COLO829 (cell line): Measurements from ENCODE around the gene STAT3.
"Not testable (repeated sequence)": the region's sequence is repeated elsewhere in the genome, so short reads cannot be mapped to it uniquely, and the experiment has no call there.

Source experiments
- DNase-seq: peaks from one replicate; pipeline ENCODE4 v3.0.0; 2012; ENCODE audit warnings: low spot score

Gene STAT3

GRCh38 chr17:42346481-42346880 lies 41.8 kb downstream of the STAT3 start:
- DNase-seq: no peak

- DNase-seq: no peak
These were observed 42.7 kb downstream of the STAT3 start for GRCh38 chr17:42345396-42346073.

GRCh38 chr17:42342242-42343008 lies 45.8 kb downstream of the STAT3 start:
- DNase-seq: no peak

- DNase-seq: no peak
These were observed 46.7 kb downstream of the STAT3 start for GRCh38 chr17:42341568-42341967.

- DNase-seq: no peak
These were observed 47.5 kb downstream of the STAT3 start for GRCh38 chr17:42340691-42341127.

GRCh38 chr17:42339221-42339620 lies 49.0 kb downstream of the STAT3 start:
- no peak for DNase-seq

GRCh38 chr17:42338427-42338985 lies 49.7 kb downstream of the STAT3 start:
- no peak for DNase-seq

GRCh38 chr17:42337442-42337841 lies 50.8 kb downstream of the STAT3 start:
- no peak for DNase-seq

- DNase-seq: no peak
These were observed 53.6 kb downstream of the STAT3 start for GRCh38 chr17:42334677-42335076.

GRCh38 chr17:42333053-42333452 lies 55.2 kb downstream of the STAT3 start:
- no peak for DNase-seq

GRCh38 chr17:42329025-42329976 lies 58.9 kb downstream of the STAT3 start:
- DNase-seq: peak; percentile 53

- DNase-seq: no peak
These were observed 63.2 kb downstream of the STAT3 start for GRCh38 chr17:42325026-42325425.

- DNase-seq: no peak
These were observed 64.9 kb downstream of the STAT3 start for GRCh38 chr17:42323268-42323773.

GRCh38 chr17:42322382-42323267 lies 65.6 kb downstream of the STAT3 start:
- DNase-seq: peak; percentile 91

GRCh38 chr17:42321555-42321954 lies 66.7 kb downstream of the STAT3 start:
- DNase-seq: no peak

GRCh38 chr17:42317967-42318366 lies 70.3 kb downstream of the STAT3 start:
- DNase-seq: not testable (repeated sequence)

GRCh38 chr17:42317266-42317845 lies 70.9 kb downstream of the STAT3 start:
- no peak for DNase-seq

- DNase-seq: no peak
These were observed 71.5 kb downstream of the STAT3 start for GRCh38 chr17:42316755-42317154.

GRCh38 chr17:42315402-42316156 lies 72.7 kb downstream of the STAT3 start:
- DNase-seq: no peak
